HG03280 (cell line): Measurements from ENCODE around the gene SLC22A17.

Experiments used
- ATAC-seq: cut with Tn5 transposase; IDR thresholded peaks from one replicate; pipeline ENCODE4 v1.9.1; 2021; ENCODE audit warnings: mild to moderate bottlenecking, moderate library complexity; ENCODE audit not compliant: unreplicated experiment

The SLC22A17 gene

GRCh38 chr14:23382276-23382675 lies 29.6 kb upstream of the SLC22A17 start:
- no peak for ATAC-seq

DNA sequence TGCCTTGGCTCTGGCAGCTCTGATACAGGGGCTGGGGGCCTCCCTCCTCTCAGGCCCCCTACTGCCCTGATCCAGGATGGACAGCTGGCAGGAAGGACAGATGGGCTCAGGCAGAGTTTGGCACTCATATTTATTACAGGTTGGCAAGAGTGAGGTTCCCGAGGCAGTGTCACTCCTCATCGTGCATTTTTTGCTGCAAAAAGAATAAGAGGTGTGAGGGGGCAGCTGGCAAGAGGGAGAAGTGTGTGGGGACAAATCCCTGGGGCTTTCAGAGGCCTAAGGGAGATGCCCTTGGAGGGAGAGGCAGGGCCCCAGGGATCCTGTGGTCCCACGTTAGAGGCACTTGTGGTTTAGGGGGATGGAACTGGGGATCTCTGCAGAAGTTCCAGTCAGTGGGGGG lies 29.2 kb upstream of the SLC22A17 start:
- no peak for ATAC-seq

GRCh38 chr14:23380976-23381375 lies 28.3 kb upstream of the SLC22A17 start:
- no peak for ATAC-seq

DNA sequence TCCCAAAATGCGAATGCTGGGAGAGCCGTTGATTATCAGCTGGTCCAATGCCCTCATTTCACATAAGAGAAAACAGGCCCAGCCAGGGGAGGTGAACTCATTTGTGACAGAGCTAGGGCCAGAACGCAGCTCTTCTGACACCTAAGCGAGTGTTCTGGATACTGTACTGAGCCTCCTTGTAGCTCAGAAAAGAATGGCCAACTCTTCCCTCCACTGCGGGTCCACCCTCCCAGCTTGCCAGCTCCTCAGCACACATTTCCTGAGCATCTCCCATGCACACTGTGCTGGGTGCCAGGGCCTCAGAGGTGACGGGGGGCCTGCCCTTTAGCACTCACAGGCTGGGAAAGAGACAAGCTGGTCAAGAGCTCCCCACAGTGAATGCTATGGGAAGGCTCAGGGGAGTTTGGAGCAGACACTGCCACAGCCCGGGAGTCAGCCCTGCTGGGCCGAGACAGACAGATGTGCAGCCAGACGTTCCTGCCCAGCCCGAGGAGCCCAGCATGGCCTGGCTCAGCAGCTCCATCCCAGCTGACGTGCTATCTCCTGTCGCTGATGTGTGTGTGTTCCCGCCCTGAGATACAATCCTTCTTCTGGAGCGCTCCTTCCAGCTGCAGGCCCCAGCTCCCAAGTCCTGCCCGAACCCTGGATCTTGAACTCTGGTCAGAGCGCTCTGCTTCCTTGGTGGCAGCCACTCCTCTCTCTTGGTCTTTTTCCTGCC lies 27.7 kb upstream of the SLC22A17 start:
- no peak for ATAC-seq

DNA sequence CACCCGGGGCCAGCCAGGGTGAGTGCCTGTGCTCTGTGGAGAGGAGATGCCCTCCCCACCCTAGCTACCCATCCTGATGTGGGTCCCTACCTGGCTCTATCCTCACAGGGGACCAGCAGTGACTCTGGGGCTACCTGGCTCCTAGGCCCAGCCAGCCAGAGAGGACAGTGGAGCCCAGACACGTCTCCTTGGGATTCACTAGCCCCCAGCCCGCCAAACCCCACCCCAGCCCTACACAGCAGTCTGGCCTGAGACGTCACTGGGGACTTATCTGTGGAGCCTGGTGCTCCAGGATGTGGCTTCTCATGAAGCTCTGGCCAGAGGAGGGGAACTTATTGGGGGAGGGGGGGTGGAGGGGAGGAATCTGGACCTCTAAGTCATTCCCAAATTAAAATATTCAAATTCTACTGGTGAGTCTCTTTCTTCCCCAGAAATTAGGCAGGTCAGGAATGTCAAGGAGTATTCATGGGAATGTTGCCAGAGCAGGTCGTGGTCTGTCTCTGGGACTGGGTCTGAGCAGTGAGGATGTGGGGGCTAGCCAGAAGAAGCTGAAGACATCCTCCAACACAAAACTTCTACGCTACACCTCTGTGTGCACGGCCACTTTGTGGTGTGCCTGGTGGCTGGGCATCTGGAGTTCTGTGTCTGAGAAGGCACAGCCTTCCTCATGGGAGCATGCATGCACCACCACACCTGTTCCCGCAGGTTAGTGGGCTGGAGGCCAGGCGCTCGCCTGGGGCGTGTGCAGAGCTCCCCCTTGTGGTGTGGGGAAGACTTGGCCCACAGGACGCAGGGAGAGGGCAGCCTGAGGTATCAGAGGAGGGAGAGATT lies 26.9 kb upstream of the SLC22A17 start:
- ATAC-seq, result no peak

DNA sequence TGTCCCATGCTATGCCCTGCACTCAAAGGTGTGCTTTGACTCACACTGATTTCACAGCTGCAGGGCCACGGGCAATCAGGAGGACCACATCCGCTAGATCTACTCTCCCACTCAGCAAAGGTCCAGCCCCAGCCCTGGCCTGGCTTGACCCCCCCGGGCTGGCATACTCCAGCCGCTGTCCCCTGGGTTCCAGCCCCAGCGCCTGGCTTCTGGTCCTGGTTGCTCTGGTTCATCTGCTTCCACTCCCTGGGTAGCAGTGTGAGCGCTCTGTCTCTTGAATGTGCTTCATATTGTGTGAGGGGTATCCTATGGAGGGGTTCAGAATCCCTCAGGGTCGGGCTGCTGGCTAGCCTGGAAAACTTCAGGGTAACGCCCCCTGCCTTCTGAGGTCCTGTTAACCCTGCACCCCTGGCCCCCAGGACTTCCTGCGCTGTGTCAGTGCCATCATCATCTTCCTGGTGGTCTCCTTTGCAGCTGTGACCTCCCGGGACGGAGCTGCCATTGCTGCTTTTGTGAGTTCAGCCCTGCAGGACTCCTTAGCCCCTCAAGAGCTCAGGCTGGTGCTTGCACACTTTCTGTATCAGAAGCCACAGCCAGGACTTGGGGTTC lies 26.0 kb upstream of the SLC22A17 start:
- no peak for ATAC-seq

DNA sequence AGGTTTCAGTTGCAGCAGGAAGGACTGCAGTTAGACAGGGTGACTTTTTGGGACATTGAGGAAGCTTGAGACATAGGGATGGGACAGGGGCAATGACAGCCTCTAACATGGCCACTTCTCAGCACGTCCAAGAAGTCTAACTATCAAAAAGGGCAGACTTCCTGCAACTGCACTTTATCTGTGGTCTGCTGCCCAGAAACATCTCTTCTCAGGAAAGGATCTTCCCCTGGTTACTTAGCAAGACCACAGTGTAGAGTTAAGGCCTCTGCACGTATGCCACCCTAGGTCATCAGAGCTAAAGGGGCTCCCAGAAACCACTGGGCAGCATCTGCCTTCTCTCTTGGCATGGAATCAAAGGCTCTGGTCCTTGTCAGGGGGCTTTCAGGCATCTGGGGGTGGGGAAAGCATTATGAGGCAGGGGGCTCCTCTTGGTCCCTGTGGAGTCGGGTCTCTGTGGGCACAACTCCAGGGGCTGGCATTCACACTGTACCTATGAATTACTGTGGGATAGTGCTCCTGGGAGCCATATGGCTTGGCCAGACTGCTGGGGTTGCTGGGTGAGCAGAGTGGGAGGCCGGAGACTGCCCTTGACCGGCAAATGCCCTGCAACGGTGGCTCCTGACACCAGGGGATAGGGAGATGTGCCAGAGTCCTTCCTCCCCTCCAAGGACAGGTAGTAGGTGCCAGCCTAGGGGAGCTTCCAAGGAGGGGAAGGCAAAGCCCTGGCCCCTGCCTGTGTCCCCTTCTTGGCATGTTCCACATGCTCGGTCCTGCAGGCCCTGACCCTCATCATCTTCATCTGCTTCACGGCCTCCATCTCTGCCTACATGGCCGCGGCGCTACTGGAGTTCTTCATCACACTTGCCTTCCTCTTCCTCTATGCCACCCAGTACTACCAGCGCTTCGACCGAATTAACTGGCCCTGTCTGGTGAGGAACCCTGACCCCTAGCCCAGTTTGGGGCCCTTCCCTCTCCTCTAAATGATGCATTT lies 25.2 kb upstream of the SLC22A17 start:
- ATAC-seq, result no peak

- ATAC-seq, result no peak
Observed at GRCh38 chr14:23377198-23377550, 24.5 kb upstream of the SLC22A17 start.

DNA sequence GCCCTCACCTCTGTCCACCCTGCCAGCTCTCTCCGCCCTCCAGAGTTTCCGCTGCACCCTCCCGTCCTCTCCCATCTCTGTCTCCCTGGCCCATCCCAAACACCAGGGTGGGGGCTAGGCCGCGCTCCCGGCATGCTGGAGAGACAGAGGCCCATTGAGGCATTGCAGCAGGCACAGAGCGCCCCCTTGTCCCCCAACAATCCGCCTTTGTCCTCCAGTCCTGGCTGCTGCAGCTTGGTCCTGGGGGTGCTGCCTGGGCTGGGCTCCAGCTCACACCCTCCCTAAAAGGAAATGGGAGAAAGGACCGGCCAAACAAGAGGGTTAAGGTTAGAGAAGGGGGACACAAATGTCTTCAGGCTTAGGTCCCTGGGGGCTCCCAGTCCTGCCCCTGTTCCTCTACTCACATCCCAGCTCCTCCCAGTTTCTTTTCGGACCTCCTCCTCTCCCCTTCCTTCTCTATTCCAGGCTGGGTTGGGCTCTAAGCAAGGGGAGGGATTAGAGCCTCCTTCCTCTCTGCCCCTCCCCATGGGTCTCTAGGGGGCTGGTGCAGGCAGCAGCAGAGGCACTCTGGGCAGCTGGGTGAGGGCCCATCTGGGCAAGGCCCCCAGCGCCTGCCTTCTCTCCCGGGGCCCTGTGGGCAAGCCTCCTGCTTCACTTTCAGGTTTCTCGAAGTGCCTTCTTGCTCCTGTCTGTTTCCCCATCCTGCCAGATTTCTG lies 24.0 kb upstream of the SLC22A17 start, which contains the start of gene CMTM5:
Gene CMTM5, plus strand, starts transcription at position 565 of the 716 bp plus-strand sequence. CDS start 206 bp downstream, outside the sequence.
- no peak for ATAC-seq

- ATAC-seq, result no peak
Observed at GRCh38 chr14:23375527-23376251, 23.0 kb upstream of the SLC22A17 start.

- no peak for ATAC-seq
Observed at GRCh38 chr14:23373041-23373440, 20.4 kb upstream of the SLC22A17 start.

GRCh38 chr14:23372509-23372908 lies 19.8 kb upstream of the SLC22A17 start, which contains the start of gene IL25:
TSS of gene IL25 (plus strand) at chr14:23372809.
- ATAC-seq, result no peak

DNA sequence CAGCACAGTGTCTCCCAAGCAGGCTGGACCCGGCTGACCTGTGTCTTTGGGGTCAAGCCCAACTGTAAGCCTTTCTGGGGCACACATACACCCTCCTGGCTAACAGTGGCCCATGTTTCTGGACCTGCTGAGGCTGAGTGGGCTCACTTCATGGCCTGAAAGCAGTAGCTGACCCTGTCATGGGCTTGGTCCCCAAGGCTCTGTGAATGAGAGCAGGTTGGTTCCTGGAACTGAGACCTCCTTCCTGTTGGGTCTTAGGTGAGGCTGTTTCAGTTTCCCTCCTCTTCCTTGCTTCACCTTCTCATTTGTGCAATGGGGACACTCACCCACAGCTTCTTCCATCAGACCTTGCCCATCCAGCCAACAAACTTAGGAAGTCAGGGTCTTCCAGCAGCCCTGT lies 19.2 kb upstream of the SLC22A17 start:
- ATAC-seq, result no peak

GRCh38 chr14:23370221-23370620 lies 17.5 kb upstream of the SLC22A17 start:
- no peak for ATAC-seq

DNA sequence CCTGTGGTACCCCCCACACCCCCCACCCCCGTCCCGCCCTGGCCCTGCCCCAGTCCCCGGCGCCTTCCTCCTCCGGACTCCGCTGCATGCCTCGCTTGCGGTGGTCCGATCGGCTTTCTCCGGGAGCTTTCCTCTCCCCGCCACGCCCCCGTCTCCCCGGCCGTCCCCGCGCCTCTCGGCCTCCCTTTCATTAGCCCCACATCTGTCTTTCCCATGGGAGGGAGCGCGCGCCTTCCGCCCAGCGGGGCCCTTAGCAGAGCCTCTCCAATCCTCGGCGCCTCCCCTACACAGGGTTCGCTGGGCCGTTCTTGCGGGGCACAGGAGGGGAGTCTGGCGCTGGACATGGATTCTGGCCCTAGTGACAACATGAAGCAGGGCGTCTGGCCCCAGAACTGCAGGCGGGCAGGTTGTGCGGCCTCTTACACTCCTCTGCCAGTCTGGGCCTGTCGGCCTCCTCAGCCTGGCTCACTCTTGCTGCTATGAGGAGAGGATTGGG lies 13.8 kb upstream of the SLC22A17 start:
- no peak for ATAC-seq

DNA sequence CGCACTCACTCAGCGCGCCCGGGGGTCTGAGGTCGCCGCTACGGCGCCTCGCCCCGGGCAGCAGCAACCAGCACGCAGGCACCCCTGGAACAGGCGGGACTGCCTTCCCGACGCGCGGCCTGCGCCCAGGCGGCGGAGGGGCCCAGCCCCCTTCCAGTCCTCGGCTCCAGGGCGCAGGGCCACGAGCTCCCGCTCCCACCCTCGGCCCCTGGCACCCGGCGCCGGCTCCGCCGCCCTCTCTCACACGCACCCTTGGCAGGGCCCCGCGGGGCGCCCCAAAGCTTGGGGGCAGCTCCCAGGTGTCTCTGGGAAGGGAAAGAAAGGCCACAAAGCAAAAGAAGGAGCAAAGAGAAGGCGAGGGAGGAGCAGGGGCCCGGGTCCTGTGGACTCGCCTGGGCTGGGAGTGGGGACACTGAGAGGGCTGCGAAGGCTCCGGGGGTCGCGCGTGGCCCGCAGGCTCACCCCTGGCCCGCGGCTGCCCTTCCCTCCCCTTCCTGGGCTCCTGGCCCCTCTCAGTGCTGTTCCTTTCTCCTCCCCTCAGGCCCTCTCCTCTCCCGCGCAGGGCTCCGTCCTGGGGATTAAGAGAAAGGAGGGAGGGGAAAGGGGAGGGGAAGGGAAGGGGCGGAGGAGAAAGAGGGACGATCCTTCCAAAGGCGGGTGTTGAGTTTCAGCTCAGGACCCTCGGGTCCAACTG lies 13.2 kb upstream of the SLC22A17 start:
- ATAC-seq, result no peak

GRCh38 chr14:23365036-23365731 lies 12.5 kb upstream of the SLC22A17 start, which contains the start of gene EFS:
TSS of gene EFS (minus strand) at chr14:23365172. CDS start at chr14:23365025, 147 bp downstream.
- ATAC-seq, result no peak
